Effector memory CD4-positive, alpha-beta T cell (primary cell): ENCODE results near the gene MTMR2.

Source experiments
- DNase-seq, 3 donors: peaks; one replicate each; pipeline ENCODE4 v3.0.0-alpha.2; 2020
- H3K27ac ChIP-seq: 2 replicates; pipeline ENCODE4 v1.7.0; 2013; ENCODE audit warnings: mild to moderate bottlenecking, low read length, moderate library complexity; ENCODE audit not compliant: insufficient read depth, poor library complexity, severe bottlenecking
- H3K27me3 ChIP-seq: replicated peaks from 2 replicates; pipeline ENCODE4 v1.7.0; 2013; ENCODE audit warnings: mild to moderate bottlenecking, low read length; ENCODE audit not compliant: insufficient read depth, control insufficient read depth, poor library complexity, severe bottlenecking
- H3K36me3 ChIP-seq: 2 replicates; pipeline ENCODE4 v1.7.0; 2013; ENCODE audit warnings: mild to moderate bottlenecking, low read length, moderate library complexity; ENCODE audit not compliant: control insufficient read depth, insufficient read depth
- H3K4me1 ChIP-seq: 2 replicates; pipeline ENCODE4 v1.7.0; 2013; ENCODE audit warnings: low read length, mild to moderate bottlenecking; ENCODE audit not compliant: control insufficient read depth, insufficient read depth, poor library complexity, severe bottlenecking
- H3K4me3 ChIP-seq: 2 replicates; pipeline ENCODE4 v1.7.0; 2013; ENCODE audit warnings: low read length, low read depth, mild to moderate bottlenecking; ENCODE audit not compliant: insufficient read depth, poor library complexity, severe bottlenecking
- H3K9me3 ChIP-seq: 2 replicates; pipeline ENCODE4 v1.7.0; 2013; ENCODE audit warnings: mild to moderate bottlenecking, low read length, moderate library complexity; ENCODE audit not compliant: control insufficient read depth

The MTMR2 gene

GRCh38 chr11:95803973-95804372 is 119.9 kb downstream of the MTMR2 start:
- Histone ChIP-seq H3K27ac (no peak overlapping the region), H3K27me3 (no peaks in the 10 kb centered on the region), H3K36me3 (peaks cover 23% of the 10 kb centered on the region), H3K4me3 (no peak overlapping the region), H3K4me1 (peaks cover 2% of the 10 kb centered on the region), H3K9me3 (no peaks in the 10 kb centered on the region)
- no peak for DNase-seq

GRCh38 chr11:95802806-95803205 is 121.1 kb downstream of the MTMR2 start:
- H3K27ac ChIP-seq: no peak overlapping the region
- no peak overlapping the region for H3K4me3 ChIP-seq
- H3K27me3 ChIP-seq: no peaks in the 10 kb centered on the region
- peaks cover 23% of the 10 kb centered on the region for H3K36me3 ChIP-seq
- H3K9me3 ChIP-seq: no peaks in the 10 kb centered on the region
- DNase-seq: no peak
- H3K4me1 ChIP-seq: peaks cover 2% of the 10 kb centered on the region

- H3K4me3 ChIP-seq: no peak overlapping the region
- H3K27me3 ChIP-seq: no peaks in the 10 kb centered on the region
- H3K9me3 ChIP-seq: no peaks in the 10 kb centered on the region
- DNase-seq: no peak
- H3K27ac ChIP-seq: no peak overlapping the region
- H3K4me1 ChIP-seq: no peaks in the 10 kb centered on the region
- H3K36me3 ChIP-seq: peaks cover 23% of the 10 kb centered on the region
Measured at GRCh38 chr11:95800438-95800837, 123.5 kb downstream of the MTMR2 start.

GRCh38 chr11:95799546-95799945 is 124.4 kb downstream of the MTMR2 start:
- H3K4me1 ChIP-seq: no peaks in the 10 kb centered on the region
- no peaks in the 10 kb centered on the region for H3K27me3 ChIP-seq
- DNase-seq: no peak
- H3K27ac ChIP-seq: no peak overlapping the region
- no peak overlapping the region for H3K4me3 ChIP-seq
- H3K9me3 ChIP-seq: no peaks in the 10 kb centered on the region
- H3K36me3 ChIP-seq: peaks cover 23% of the 10 kb centered on the region

- H3K36me3 ChIP-seq: peaks cover 17% of the 10 kb centered on the region
- no peak overlapping the region for H3K4me3 ChIP-seq
- no peaks in the 10 kb centered on the region for H3K9me3 ChIP-seq
- H3K27ac ChIP-seq: no peak overlapping the region
- no peak for DNase-seq
- H3K27me3 ChIP-seq: no peaks in the 10 kb centered on the region
- H3K4me1 ChIP-seq: peaks cover 6% of the 10 kb centered on the region
Measured at GRCh38 chr11:95796501-95796900, 127.4 kb downstream of the MTMR2 start.

- Histone ChIP-seq H3K4me1 (peaks cover 10% of the 10 kb centered on the region), H3K27me3 (no peaks in the 10 kb centered on the region)
Measured at GRCh38 chr11:95795627-95796295, 128.1 kb downstream of the MTMR2 start.

GRCh38 chr11:95794086-95794485 is 129.8 kb downstream of the MTMR2 start:
- H3K27me3 ChIP-seq: no peaks in the 10 kb centered on the region
- no peaks in the 10 kb centered on the region for H3K36me3 ChIP-seq
- no peaks in the 10 kb centered on the region for H3K9me3 ChIP-seq
- H3K4me3 ChIP-seq: no peak overlapping the region
- H3K27ac ChIP-seq: no peak overlapping the region
- no peak for DNase-seq
- peaks cover 10% of the 10 kb centered on the region for H3K4me1 ChIP-seq

More at GRCh38 chr11:95795627-95796295, 128.1 kb downstream of the MTMR2 start:
- Histone ChIP-seq H3K27ac (no peak overlapping the region), H3K4me3 (no peak overlapping the region), H3K9me3 (no peaks in the 10 kb centered on the region), H3K36me3 (peaks cover 12% of the 10 kb centered on the region)
- DNase-seq: no peak

GRCh38 chr11:95793116-95793515 is 130.8 kb downstream of the MTMR2 start:
- H3K4me1 ChIP-seq: peaks cover 14% of the 10 kb centered on the region
- H3K27me3 ChIP-seq: no peaks in the 10 kb centered on the region
- no peaks in the 10 kb centered on the region for H3K9me3 ChIP-seq
- no peak overlapping the region for H3K27ac ChIP-seq
- no peaks in the 10 kb centered on the region for H3K36me3 ChIP-seq
- no peak overlapping the region for H3K4me3 ChIP-seq
- DNase-seq: no peak

- Histone ChIP-seq H3K4me3 (no peak overlapping the region), H3K36me3 (no peaks in the 10 kb centered on the region), H3K27ac (no peak overlapping the region), H3K4me1 (peaks cover 14% of the 10 kb centered on the region), H3K27me3 (no peaks in the 10 kb centered on the region), H3K9me3 (no peaks in the 10 kb centered on the region)
- DNase-seq: no peak
Measured at GRCh38 chr11:95792700-95793099, 131.2 kb downstream of the MTMR2 start.

GRCh38 chr11:95792200-95792599 is 131.7 kb downstream of the MTMR2 start:
- Histone ChIP-seq H3K4me3 (no peak overlapping the region), H3K36me3 (no peaks in the 10 kb centered on the region), H3K27me3 (no peaks in the 10 kb centered on the region), H3K9me3 (no peaks in the 10 kb centered on the region), H3K27ac (no peak overlapping the region), H3K4me1 (peaks cover 14% of the 10 kb centered on the region)
- no peak for DNase-seq
